GM12864 (cell line): Measurements from ENCODE around the gene MAP4K2.
A peak's percentile ranks its signal among the peaks of the same experiment; 100 is the strongest.
"Not testable (repeated sequence)": the region's sequence is repeated elsewhere in the genome, so short reads cannot be mapped to it uniquely, and the experiment has no call there.

ENCODE experiments used
- DNase-seq: peaks from one replicate; pipeline ENCODE4 v3.0.0-alpha.2; 2011; ENCODE audit warnings: low read depth
- H3K4me3 ChIP-seq: 2 replicates; pipeline ENCODE4 v1.5.1; 2011; ENCODE audit warnings: mild to moderate bottlenecking, low read depth, low read length, control low read depth
- TF ChIP-seq, protein P1 (sequence below): IDR thresholded peaks from 2 replicates; pipeline ENCODE4 v1.5.1; 2011; ENCODE audit warnings: low read depth, mild to moderate bottlenecking, moderate library complexity, low read length, control low read depth, inconsistent platforms; ENCODE audit errors: missing control alignments

The MAP4K2 gene

DNA sequence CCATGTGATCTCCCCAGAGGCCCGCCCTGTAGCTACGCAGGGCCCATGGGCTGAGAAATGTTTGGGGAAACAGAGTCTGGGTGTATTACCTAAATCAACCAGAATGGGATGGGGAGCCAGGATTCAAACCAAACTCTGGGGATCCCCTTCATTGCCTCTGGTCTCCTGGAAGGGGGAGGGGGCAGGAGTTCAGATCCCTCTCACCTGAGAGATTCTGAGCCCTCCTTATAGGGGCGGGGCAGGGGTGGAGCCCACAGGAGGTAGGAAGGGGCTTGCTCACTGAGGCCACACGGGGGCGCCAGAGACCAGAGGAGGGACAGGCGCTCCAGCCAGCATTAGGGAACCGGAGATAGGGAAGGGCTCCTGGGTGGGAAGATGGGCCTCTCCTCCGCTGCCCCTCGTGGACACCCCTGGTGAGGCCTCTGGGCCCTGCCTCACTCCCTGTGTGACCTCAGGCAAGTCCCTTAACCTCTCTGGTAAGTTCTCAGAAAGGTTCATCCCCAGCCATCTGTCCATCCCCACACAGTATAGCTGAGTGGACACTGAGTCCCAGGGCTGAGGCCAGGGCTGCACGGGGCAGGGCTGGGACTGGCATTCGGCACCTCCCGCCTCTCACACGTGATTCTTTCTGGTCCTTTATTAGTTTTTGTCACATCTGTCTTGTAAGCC is 44.1 kb upstream of the MAP4K2 start:
- H3K4me3 ChIP-seq, result no peak overlapping the region
- TF ChIP-seq, protein P1, sequence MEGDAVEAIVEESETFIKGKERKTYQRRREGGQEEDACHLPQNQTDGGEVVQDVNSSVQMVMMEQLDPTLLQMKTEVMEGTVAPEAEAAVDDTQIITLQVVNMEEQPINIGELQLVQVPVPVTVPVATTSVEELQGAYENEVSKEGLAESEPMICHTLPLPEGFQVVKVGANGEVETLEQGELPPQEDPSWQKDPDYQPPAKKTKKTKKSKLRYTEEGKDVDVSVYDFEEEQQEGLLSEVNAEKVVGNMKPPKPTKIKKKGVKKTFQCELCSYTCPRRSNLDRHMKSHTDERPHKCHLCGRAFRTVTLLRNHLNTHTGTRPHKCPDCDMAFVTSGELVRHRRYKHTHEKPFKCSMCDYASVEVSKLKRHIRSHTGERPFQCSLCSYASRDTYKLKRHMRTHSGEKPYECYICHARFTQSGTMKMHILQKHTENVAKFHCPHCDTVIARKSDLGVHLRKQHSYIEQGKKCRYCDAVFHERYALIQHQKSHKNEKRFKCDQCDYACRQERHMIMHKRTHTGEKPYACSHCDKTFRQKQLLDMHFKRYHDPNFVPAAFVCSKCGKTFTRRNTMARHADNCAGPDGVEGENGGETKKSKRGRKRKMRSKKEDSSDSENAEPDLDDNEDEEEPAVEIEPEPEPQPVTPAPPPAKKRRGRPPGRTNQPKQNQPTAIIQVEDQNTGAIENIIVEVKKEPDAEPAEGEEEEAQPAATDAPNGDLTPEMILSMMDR, result peak; percentile 92
- DNase-seq, result no peak

DNA sequence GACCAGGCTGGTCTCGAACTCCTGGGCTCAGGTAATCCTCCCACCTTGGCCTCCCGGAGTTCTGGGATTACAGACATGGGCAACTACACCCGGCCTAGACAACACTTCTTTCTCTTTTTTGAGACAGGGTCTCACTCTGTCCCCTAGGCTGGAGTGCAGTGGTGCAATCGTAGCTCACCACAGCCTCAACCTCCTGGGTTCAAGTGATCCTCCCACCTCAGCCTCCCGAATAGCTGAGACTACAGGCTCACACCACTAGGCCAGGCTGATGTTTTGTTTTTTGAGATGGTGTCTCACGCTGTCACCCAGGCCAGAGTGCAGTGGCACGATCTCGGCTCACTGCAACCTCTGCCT is 42.7 kb upstream of the MAP4K2 start:
- not testable (repeated sequence) for DNase-seq, H3K4me3 ChIP-seq

DNA sequence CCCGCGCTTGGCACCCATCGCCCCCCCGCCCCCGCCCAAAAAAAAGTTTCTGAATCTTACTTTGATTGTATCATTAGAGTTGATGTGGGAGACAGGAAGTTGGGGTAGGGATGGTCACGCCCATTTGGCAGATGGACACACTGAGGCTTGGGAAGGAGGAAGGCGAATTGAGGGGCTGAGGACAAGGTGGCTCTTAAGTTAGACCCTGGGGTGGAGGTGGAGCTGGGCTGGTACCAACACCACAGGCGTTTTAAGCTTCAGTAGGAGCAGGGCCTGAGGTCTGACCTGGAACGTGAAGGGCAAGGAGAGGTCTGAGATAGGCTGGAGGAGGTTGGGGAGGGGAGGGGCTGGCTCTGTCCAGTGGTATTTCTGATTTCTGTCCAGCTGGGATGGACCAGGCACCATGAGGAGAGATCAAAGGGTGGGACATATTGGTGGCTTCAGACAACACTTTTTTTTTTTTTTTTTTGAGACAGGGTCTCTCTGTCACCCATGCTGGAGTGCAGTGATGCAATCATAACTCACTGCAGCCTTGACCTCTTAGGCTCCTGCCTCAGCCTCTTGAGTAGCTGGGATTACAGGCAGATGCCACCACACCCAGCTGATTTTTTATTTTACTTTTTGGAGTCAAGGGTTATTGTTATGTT is 42.2 kb upstream of the MAP4K2 start:
- TF ChIP-seq, protein P1, result no peak
- no peak overlapping the region; the same call in 1 of the 2 replicates for H3K4me3 ChIP-seq
- no peak for DNase-seq

DNA sequence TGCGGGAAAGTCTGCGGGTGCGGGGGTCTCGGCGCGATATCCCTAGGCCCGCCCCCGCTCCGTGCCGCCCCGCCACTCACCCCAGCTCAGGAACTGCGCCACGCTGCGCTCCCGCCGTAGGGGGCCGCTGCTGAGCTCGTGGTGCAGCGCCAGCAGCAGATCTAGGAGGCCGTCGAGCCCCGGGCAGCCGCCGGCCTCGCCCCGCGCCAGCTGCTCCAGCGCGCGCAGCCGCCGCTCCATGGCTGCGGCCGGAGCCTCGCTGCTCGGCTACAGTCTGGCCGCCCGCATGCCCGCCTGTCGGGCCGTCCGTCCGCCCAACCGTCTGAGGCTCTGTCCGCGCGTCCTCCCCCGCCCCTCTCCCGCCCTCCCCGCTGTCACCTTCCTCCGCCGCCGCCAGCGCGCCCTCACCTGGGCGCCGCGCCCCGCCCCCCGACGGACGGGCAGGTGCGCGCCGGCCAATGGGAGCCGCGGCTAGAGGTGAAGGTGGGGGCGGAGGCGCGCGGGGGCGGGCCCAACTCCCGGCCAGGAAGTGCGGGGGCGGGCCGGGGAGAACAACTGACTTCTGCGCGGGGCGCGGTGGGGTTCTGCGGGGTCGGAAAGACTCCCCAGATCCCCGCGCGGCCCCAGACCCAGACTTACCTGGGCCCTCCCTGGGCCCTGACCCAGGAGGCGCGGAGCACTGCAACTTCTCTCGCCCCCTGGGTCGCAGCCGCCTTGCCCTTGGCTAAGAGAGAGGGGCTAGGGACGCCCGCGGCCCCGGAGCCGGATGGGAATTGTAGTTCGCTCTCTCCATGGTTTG is 41.5 kb upstream of the MAP4K2 start, which contains the start of gene CDC42BPG:
CDC42BPG (minus strand) TSS at position 324 of the 799 bp plus-strand sequence; CDS start at position 240, 84 bp downstream.
- TF ChIP-seq, protein P1, result peak; percentile 63
- DNase-seq, result no peak
- H3K4me3 ChIP-seq, result peak within 1 kb of the TSS; percentile 37

DNA sequence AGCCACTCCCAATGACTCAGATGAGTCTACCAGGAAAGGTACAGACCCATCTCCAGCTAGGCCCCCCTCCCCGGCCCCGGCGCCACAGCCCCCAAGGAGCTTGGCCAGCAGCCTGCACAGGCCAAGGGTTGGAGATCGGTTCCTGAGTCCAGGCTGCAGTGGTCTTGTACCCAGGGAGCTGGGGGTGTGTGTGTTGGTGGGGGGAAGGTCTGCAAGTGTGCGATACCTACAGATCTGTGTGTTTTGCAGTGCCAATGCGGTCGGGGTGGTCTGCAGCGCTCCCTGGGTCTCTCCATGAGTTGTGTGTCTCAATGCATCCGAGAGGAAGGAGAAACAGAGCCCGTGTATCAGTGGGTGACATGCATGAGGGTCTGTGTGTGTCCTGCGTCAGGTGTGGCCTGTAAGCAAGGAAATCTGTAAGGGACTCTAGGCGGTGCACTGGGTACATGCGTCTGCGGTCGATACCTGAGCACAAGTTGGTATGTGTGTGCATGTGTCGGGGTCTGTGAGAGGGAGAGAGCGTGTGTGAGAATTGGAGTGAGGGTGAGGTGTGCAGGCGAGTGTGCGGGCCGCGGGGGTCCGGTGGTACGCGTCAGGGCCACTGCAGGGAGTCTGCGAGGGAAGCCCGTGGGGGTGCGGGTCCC is 40.8 kb upstream of the MAP4K2 start:
- DNase-seq, result no peak
- peak overlapping the region; percentile 37 for H3K4me3 ChIP-seq
- TF ChIP-seq, protein P1, result no peak

DNA sequence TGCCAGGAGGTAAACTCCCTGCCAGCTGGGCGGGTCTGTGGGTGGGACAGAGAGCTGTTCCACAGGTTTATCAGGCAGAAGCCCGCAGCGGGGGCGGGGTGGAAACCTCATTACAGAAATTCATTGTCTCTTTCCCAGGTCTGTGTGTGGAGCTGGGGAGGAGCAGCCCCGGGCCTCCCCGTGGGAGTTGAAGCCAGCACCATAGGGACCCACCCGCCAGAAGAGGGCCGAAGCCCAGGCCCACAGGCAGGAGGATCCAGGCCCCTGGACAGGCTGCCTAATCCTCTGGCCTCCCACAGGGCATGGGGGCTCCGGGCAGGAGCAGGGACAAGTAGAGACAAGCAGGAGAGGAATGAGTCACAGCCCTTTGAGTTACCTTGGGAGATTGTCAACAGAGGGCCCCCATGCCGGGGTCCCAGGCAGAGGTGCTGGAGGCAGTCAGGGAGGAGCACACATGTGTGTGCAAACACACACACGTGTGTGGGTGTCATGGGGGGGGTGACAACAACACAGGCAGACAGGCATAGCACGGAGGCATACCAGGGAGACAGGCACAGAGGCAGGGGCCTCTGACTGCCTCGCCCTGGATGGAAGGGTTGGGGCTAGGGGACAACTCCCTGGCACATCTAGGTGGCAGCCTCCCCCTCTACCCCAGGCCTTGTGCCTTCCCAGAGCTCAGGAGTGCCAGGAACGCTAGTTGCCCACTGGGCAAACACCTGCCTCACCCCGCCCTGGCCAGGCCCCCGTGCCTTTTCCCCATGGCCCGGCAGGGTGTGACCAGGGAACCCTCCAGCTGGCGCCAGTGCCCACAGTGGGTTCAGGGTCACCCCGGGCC is 40.1 kb upstream of the MAP4K2 start:
- TF ChIP-seq, protein P1, result no peak
- no peak overlapping the region for H3K4me3 ChIP-seq
- no peak for DNase-seq
